Measurements from ENCODE around the gene FBF1.

FBF1 gene

DNA sequence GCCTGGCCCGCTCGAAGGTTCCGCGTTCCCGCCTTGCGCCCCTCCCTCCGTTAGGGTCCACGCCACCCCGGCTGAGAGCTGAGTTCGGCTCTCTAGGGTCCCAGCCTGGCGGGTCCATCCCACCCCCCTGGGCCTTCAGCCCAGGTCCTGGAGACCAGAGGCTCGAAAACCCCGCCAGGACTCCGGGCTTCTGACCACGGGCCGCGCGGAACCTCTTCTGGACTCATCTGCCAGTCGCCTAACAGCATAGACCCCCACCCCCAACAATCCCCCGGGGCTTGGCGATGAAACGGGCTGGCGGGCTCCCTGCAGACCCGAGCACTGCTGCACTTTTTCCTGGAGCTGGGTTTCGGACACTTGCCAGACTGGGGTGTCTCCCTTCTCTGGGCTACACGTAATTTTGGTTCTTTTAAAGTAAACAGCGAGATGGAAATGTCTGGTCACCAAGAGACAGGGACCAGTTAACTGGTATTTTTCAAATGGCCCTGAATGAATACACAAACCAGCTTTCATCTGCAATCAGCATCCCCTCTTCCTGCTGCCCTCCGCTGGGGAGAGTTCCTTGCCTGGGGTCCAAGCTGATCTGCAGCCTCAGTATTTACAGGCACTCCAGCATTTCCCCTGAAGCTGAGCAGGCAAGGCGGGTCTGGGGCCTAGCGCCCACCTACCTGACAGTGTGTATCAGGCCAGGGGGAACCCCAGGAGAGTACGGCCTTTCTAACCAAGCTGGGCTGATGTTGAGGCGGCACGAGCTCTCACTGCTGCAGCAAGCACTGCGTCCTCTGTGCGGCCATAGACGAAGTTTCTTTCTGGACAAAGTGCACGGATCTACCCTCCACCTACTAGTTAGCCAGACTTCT, 43.5 kb downstream of the FBF1 start:
- Histone ChIP-seq H3K9me2 (replicated peaks; ENCODE audit: control insufficient read depth, low read length) (no peaks in the 10 kb centered on the region), H3K27ac (ENCODE audit: low read depth, low read length) (no peak overlapping the region), H3K79me2 (ENCODE audit: control insufficient read depth, low read length) (peaks cover 45% of the 10 kb centered on the region), H3K27me3 (ENCODE audit: control insufficient read depth, low read length) (no peaks in the 10 kb centered on the region), H3K36me3 (ENCODE audit: control insufficient read depth, low read length) (peaks cover 66% of the 10 kb centered on the region), H3F3A (ENCODE audit: control insufficient read depth, insufficient read depth) (peaks cover 9% of the 10 kb centered on the region), H4K20me1 (ENCODE audit: control insufficient read depth, insufficient read depth, low read depth, low read length) (no peaks in the 10 kb centered on the region), H3K4me2 (ENCODE audit: low read length) (peak overlapping the region; percentile 99), H3K4me3 (ENCODE audit: low read length) (peak overlapping the region; percentile 90), H3K4me1 (ENCODE audit: control insufficient read depth, low read length) (peaks cover 18% of the 10 kb centered on the region), H3K9me3 (ENCODE audit: control insufficient read depth, insufficient read depth, low read length) (no peaks in the 10 kb centered on the region)
- no peak for TF ChIP-seq EZH2phosphoT487 (IDR thresholded peaks at IDR 0.05; ENCODE audit: borderline replicate concordance, low read length)
- TF ChIP-seq, protein P1, sequence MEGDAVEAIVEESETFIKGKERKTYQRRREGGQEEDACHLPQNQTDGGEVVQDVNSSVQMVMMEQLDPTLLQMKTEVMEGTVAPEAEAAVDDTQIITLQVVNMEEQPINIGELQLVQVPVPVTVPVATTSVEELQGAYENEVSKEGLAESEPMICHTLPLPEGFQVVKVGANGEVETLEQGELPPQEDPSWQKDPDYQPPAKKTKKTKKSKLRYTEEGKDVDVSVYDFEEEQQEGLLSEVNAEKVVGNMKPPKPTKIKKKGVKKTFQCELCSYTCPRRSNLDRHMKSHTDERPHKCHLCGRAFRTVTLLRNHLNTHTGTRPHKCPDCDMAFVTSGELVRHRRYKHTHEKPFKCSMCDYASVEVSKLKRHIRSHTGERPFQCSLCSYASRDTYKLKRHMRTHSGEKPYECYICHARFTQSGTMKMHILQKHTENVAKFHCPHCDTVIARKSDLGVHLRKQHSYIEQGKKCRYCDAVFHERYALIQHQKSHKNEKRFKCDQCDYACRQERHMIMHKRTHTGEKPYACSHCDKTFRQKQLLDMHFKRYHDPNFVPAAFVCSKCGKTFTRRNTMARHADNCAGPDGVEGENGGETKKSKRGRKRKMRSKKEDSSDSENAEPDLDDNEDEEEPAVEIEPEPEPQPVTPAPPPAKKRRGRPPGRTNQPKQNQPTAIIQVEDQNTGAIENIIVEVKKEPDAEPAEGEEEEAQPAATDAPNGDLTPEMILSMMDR (IDR thresholded peaks at IDR 0.05; ENCODE audit: low read depth, low read length, poor library complexity, severe bottlenecking), result no peak

DNA sequence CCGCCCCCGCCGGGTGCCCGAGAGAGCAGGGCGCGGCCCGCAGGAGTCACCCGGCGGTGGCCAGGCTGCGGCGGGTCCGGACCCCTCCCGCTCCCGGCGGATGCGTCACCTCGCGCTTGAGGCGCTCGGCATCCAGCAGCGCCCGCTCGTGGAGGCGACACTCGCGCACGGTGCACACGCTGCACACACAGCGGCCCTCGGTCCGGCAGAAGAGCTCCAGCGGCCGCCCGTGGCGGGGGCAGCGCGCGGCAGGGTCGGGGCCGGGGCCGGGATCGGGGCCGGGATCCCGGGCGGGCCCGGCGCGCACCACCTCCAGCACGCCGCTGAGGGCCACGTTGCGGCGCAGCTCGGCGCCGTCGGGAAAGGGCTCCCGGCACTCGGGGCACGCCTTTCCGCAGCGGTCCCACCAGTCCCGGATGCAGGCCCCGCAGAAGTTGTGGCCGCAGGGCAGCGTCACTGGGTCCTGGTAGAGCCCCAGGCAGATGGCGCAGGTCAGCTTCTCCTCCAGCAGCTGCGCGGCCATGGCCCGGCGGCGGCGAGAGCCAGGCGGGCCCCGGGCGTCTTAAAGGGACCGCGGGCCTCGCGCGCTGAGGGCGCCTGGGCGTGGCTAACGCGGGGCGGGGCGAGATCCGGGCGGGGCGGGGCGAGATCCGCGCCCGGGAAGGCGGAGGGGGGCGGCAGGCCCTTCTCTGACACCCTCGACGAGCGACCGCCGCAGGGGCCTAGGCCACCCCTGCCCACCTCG, 44.3 kb downstream of the FBF1 start, which contains the start of gene TRIM65:
Gene TRIM65, minus strand, starts transcription at position 537 of the 745 bp plus-strand sequence. Its CDS starts 14 bp downstream, at position 523.
- H3K4me1 ChIP-seq (ENCODE audit: control insufficient read depth, low read length), result peaks cover 18% of the 10 kb centered on the region
- TF ChIP-seq, protein P1 (IDR thresholded peaks at IDR 0.05; ENCODE audit: low read depth, low read length, poor library complexity, severe bottlenecking), result no peak
- no peak for TF ChIP-seq EZH2phosphoT487 (IDR thresholded peaks at IDR 0.05; ENCODE audit: borderline replicate concordance, low read length)
- peak within 1 kb of the TSS; percentile 99 for H3K4me2 ChIP-seq (ENCODE audit: low read length)

DNA sequence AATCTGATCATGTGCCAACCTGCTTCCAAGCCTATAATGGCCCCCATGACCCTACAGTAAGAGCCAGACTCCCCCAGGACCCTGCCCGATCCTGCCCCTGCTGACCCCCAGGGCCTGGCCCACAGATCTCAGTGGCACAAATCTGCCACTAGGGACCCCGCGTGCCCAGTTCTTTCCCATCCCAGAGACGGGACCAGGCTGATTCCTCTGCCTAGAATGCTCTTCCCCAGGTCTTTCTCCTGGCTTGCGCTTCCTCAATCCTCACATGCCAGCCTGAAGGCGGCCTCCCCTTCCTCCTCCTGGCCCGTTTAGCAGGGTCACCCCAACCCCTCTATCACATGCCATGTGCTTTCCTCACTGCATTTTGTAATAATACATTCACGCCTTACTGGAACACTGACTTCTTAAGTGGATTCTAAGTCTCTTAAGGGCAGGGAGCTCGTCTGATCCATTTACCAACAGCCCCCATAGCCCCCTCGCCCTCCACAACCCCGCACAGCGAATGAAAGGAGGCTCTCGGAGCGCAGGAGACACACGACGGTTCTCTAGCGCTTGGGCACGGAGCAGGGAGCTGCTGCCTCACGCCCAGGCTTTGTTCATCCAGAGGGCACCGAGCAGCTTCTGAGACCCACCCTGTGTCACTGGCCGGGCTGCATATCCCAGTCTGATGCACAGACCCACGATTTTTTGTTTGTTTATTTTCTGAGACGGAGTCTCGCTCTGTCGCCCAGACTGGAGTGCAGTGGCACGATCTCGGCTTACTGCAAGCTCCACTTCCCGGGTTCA, 45.3 kb downstream of the FBF1 start:
- Histone ChIP-seq H4K20me1 (ENCODE audit: control insufficient read depth, insufficient read depth, low read depth, low read length) (no peaks in the 10 kb centered on the region), H3K9me3 (ENCODE audit: control insufficient read depth, insufficient read depth, low read length) (no peaks in the 10 kb centered on the region), H3K4me2 (ENCODE audit: low read length) (peak overlapping the region; percentile 99), H3K79me2 (ENCODE audit: control insufficient read depth, low read length) (peaks cover 38% of the 10 kb centered on the region), H3K27ac (ENCODE audit: low read depth, low read length) (no peak overlapping the region), H3K27me3 (ENCODE audit: control insufficient read depth, low read length) (no peaks in the 10 kb centered on the region), H3K4me1 (ENCODE audit: control insufficient read depth, low read length) (peaks cover 18% of the 10 kb centered on the region), H3K9me2 (replicated peaks; ENCODE audit: control insufficient read depth, low read length) (no peaks in the 10 kb centered on the region), H3K4me3 (ENCODE audit: low read length) (peak overlapping the region; percentile 90), H3F3A (ENCODE audit: control insufficient read depth, insufficient read depth) (peaks cover 9% of the 10 kb centered on the region), H3K36me3 (ENCODE audit: control insufficient read depth, low read length) (peaks cover 66% of the 10 kb centered on the region)
- TF ChIP-seq, protein P1 (IDR thresholded peaks at IDR 0.05; ENCODE audit: low read depth, low read length, poor library complexity, severe bottlenecking), result peak; percentile 32
- TF ChIP-seq EZH2phosphoT487 (IDR thresholded peaks at IDR 0.05; ENCODE audit: borderline replicate concordance, low read length), result no peak

More for the DNA sequence above, 44.3 kb downstream of the FBF1 start, which contains the start of gene TRIM65:
- Histone ChIP-seq H3K36me3 (ENCODE audit: control insufficient read depth, low read length) (peaks cover 66% of the 10 kb centered on the region), H3K27ac (ENCODE audit: low read depth, low read length) (peak within 1 kb of the TSS; percentile 47), H3K79me2 (ENCODE audit: control insufficient read depth, low read length) (peaks cover 42% of the 10 kb centered on the region), H3F3A (ENCODE audit: control insufficient read depth, insufficient read depth) (peaks cover 9% of the 10 kb centered on the region), H4K20me1 (ENCODE audit: control insufficient read depth, insufficient read depth, low read depth, low read length) (no peaks in the 10 kb centered on the region), H3K27me3 (ENCODE audit: control insufficient read depth, low read length) (no peaks in the 10 kb centered on the region), H3K4me3 (ENCODE audit: low read length) (peak within 1 kb of the TSS; percentile 90), H3K9me2 (replicated peaks; ENCODE audit: control insufficient read depth, low read length) (no peaks in the 10 kb centered on the region), H3K9me3 (ENCODE audit: control insufficient read depth, insufficient read depth, low read length) (no peaks in the 10 kb centered on the region)
